Measurements from ENCODE around the gene OR10H1.

- no peak for TF ChIP-seq CTCF (conservative IDR thresholded peaks at IDR 0.05; ENCODE audit: low read length)
- TF ChIP-seq EZH2phosphoT487 (IDR thresholded peaks at IDR 0.05; ENCODE audit: borderline replicate concordance): no peak
Observed at GRCh38 chr19:15838351-15838750, 22.9 kb upstream of the OR10H1 start.
